ENCODE measurements around the gene ANKRD13C.

- TF ChIP-seq CTCF (conservative IDR thresholded peaks at IDR 0.05) (no peak), ZFX (IDR thresholded peaks at IDR 0.05) (no peak)
Observed at GRCh38 chr1:70355920-70356319, 1.4 kb upstream of the ANKRD13C start.

Measured in C4-2B (cell line).